ENCODE data around the gene PCK2. TPM values are rescaled to one million over a fixed set of nuclear protein-coding genes. Genes with fewer than 3 reads are reported as not detected.

Gene PCK2
- total and polyA plus RNA-seq, 4 donors, result 3.9 to 7.0 (median 5.8) TPM

GRCh38 chr14:24150567-24150966 lies 56.5 kb downstream of the PCK2 start:
- WGBS (ENCODE audit: insufficient coverage), result 90% methylated on average over 8 of the region's 9 CpGs
- peaks cover 66% of the 10 kb centered on the region for H3K36me3 ChIP-seq (ENCODE audit: control insufficient read depth, insufficient read depth, low read length)
- H3K27ac ChIP-seq (ENCODE audit: low read depth, low read length), result no peak overlapping the region
- no peaks in the 10 kb centered on the region for H3K9me3 ChIP-seq (ENCODE audit: control insufficient read depth, insufficient read depth, low read length)
- H3K4me3 ChIP-seq (ENCODE audit: low read depth, low read length), result no peak overlapping the region
- H3K4me1 ChIP-seq (ENCODE audit: control insufficient read depth, insufficient read depth, low read length), result peaks cover 24% of the 10 kb centered on the region
- H3K27me3 ChIP-seq (ENCODE audit: control insufficient read depth, insufficient read depth, low read length), result no peaks in the 10 kb centered on the region
- no peak for DNase-seq (ENCODE audit: low read depth in 4 of 6, low spot score in 6 of 6)

DNA sequence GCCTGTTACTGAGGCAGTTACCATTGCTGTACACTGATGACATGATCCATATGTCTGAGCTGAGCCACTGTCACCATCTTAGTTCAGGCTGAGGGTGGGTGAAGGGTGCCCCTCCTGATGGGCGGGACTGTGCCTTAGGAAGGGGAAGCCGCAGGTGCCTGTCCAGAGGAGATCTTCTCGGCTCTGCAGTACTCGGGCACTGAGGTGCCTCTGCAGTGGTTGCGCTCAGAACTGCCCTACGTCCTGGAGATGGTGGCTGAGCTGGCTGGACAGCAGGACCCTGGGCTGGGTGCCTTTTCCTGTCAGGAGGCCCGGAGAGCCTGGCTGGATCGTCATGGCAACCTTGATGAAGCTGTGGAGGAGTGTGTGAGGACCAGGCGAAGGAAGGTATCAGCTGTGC lies 56.9 kb downstream of the PCK2 start:
- H3K4me3 ChIP-seq (ENCODE audit: low read depth, low read length), result no peak overlapping the region
- peaks cover 70% of the 10 kb centered on the region for H3K36me3 ChIP-seq (ENCODE audit: control insufficient read depth, insufficient read depth, low read length)
- H3K9me3 ChIP-seq (ENCODE audit: control insufficient read depth, insufficient read depth, low read length), result no peaks in the 10 kb centered on the region
- no peaks in the 10 kb centered on the region for H3K27me3 ChIP-seq (ENCODE audit: control insufficient read depth, insufficient read depth, low read length)
- DNase-seq (ENCODE audit: low read depth in 4 of 6, low spot score in 6 of 6), result no peak
- WGBS (ENCODE audit: insufficient coverage), result 81% methylated on average over 8 of the region's 9 CpGs
- H3K4me1 ChIP-seq (ENCODE audit: control insufficient read depth, insufficient read depth, low read length), result peaks cover 24% of the 10 kb centered on the region
- no peak overlapping the region for H3K27ac ChIP-seq (ENCODE audit: low read depth, low read length)

GRCh38 chr14:24151404-24152080 lies 57.4 kb downstream of the PCK2 start:
- Histone ChIP-seq H3K27me3 (ENCODE audit: control insufficient read depth, insufficient read depth, low read length) (no peaks in the 10 kb centered on the region), H3K9me3 (ENCODE audit: control insufficient read depth, insufficient read depth, low read length) (no peaks in the 10 kb centered on the region), H3K4me1 (ENCODE audit: control insufficient read depth, insufficient read depth, low read length) (peaks cover 20% of the 10 kb centered on the region), H3K27ac (ENCODE audit: low read depth, low read length) (no peak overlapping the region), H3K4me3 (ENCODE audit: low read depth, low read length) (no peak overlapping the region), H3K36me3 (ENCODE audit: control insufficient read depth, insufficient read depth, low read length) (peaks cover 76% of the 10 kb centered on the region)
- 91% methylated on average over 11 of the region's 16 CpGs for WGBS (ENCODE audit: insufficient coverage)
- DNase-seq (ENCODE audit: low read depth in 4 of 6, low spot score in 6 of 6), result no peak

Other genes with a start within 250 kb of the PCK2 start
- gene DHRS4, start 140.5 kb upstream of the PCK2 start, total RNA-seq, result 10 to 100 TPM; 14.1 to 19.9 TPM
- 10 to 100 TPM; 16.5 to 22.7 TPM for gene DHRS4, start 140.5 kb upstream of the PCK2 start, polyA plus RNA-seq (ENCODE audit: insufficient read length in 2 of 2)
- gene DHRS4L2, start 105.4 kb upstream of the PCK2 start, total RNA-seq, result 10 to 100 TPM in 1 of 2 donors, 1 to 10 TPM in 1; 5.6 to 22.5 TPM
- gene DHRS4L2, start 105.4 kb upstream of the PCK2 start, polyA plus RNA-seq (ENCODE audit: insufficient read length in 2 of 2), result 10 to 100 TPM; 10.8 to 17.0 TPM
- 10 to 100 TPM; 10.2 to 11.9 TPM for gene CARMIL3, start 42.3 kb upstream of the PCK2 start, total RNA-seq
- gene CARMIL3, start 42.3 kb upstream of the PCK2 start, polyA plus RNA-seq (ENCODE audit: insufficient read length in 2 of 2), result 10 to 100 TPM; 32.9 to 43.2 TPM
- 10 to 100 TPM in 1 of 2 donors, 1 to 10 TPM in 1; 1.7 to 55.7 TPM for gene CPNE6, start 22.7 kb upstream of the PCK2 start, total RNA-seq
- gene CPNE6, start 22.7 kb upstream of the PCK2 start, polyA plus RNA-seq (ENCODE audit: insufficient read length in 2 of 2), result 10 to 100 TPM; 14.1 to 15.1 TPM
- gene DCAF11, start 20.5 kb downstream of the PCK2 start, total RNA-seq, result 10 to 100 TPM; 62.1 to 66.9 TPM
- 10 to 100 TPM; 59.5 to 64.1 TPM for gene DCAF11, start 20.5 kb downstream of the PCK2 start, polyA plus RNA-seq (ENCODE audit: insufficient read length in 2 of 2)
- gene NRL, start 20.6 kb downstream of the PCK2 start, total RNA-seq, result 1 to 10 TPM; 1.8 to 2.4 TPM
- gene NRL, start 20.6 kb downstream of the PCK2 start, polyA plus RNA-seq (ENCODE audit: insufficient read length in 2 of 2), result 1 to 10 TPM; 3.5 to 4.8 TPM
- under 1 TPM in 1 of 2 donors, not detected in 1; 0.77 TPM for gene FITM1, start 36.3 kb downstream of the PCK2 start, total RNA-seq
- gene FITM1, start 36.3 kb downstream of the PCK2 start, polyA plus RNA-seq (ENCODE audit: insufficient read length in 2 of 2), result 1 to 10 TPM; 1.1 to 1.2 TPM
- gene PSME1, start 41.9 kb downstream of the PCK2 start, total RNA-seq, result 100 to 1,000 TPM in 1 of 2 donors, 10 to 100 TPM in 1; 49.0 to 134 TPM
- 100 to 1,000 TPM in 1 of 2 donors, 10 to 100 TPM in 1; 96.2 to 103 TPM for gene PSME1, start 41.9 kb downstream of the PCK2 start, polyA plus RNA-seq (ENCODE audit: insufficient read length in 2 of 2)
- gene EMC9, start 47.3 kb downstream of the PCK2 start, total RNA-seq, result 10 to 100 TPM; 11.0 to 20.1 TPM
- 10 to 100 TPM; 31.2 to 37.2 TPM for gene EMC9, start 47.3 kb downstream of the PCK2 start, polyA plus RNA-seq (ENCODE audit: insufficient read length in 2 of 2)
- gene PSME2, start 52.3 kb downstream of the PCK2 start, total RNA-seq, result 100 to 1,000 TPM in 1 of 2 donors, 10 to 100 TPM in 1; 59.4 to 136 TPM
- gene PSME2, start 52.3 kb downstream of the PCK2 start, polyA plus RNA-seq (ENCODE audit: insufficient read length in 2 of 2), result 100 to 1,000 TPM; 112 to 115 TPM
- 10 to 100 TPM; 17.8 to 47.3 TPM for gene RNF31, start 53.2 kb downstream of the PCK2 start, total RNA-seq
- 10 to 100 TPM; 50.2 to 56.8 TPM for gene RNF31, start 53.2 kb downstream of the PCK2 start, polyA plus RNA-seq (ENCODE audit: insufficient read length in 2 of 2)
- 10 to 100 TPM; 50.0 to 81.4 TPM for gene IRF9, start 67.0 kb downstream of the PCK2 start, total RNA-seq
- 10 to 100 TPM; 68.6 to 74.0 TPM for gene IRF9, start 67.0 kb downstream of the PCK2 start, polyA plus RNA-seq (ENCODE audit: insufficient read length in 2 of 2)
- 10 to 100 TPM; 18.7 to 21.8 TPM for gene REC8, start 77.8 kb downstream of the PCK2 start, total RNA-seq
- 100 to 1,000 TPM in 1 of 2 donors, 10 to 100 TPM in 1; 95.9 to 129 TPM for gene REC8, start 77.8 kb downstream of the PCK2 start, polyA plus RNA-seq (ENCODE audit: insufficient read length in 2 of 2)
- 10 to 100 TPM in 1 of 2 donors, 1 to 10 TPM in 1; 9.2 to 28.2 TPM for gene IPO4, start 94.5 kb downstream of the PCK2 start, total RNA-seq
- 10 to 100 TPM; 19.4 to 22.7 TPM for gene IPO4, start 94.5 kb downstream of the PCK2 start, polyA plus RNA-seq (ENCODE audit: insufficient read length in 2 of 2)
- 10 to 100 TPM; 36.6 to 62.9 TPM for gene TM9SF1, start 101.1 kb downstream of the PCK2 start, total RNA-seq
- 10 to 100 TPM; 30.7 to 36.8 TPM for gene TM9SF1, start 101.1 kb downstream of the PCK2 start, polyA plus RNA-seq (ENCODE audit: insufficient read length in 2 of 2)
- not detected for gene TSSK4, start 111.4 kb downstream of the PCK2 start, total RNA-seq
- gene TSSK4, start 111.4 kb downstream of the PCK2 start, polyA plus RNA-seq (ENCODE audit: insufficient read length in 2 of 2), result 10 to 100 TPM in 1 of 2 donors, 1 to 10 TPM in 1; 7.4 to 15.2 TPM
- gene CHMP4A, start 119.2 kb downstream of the PCK2 start, total RNA-seq, result 10 to 100 TPM; 23.2 to 44.2 TPM
- 10 to 100 TPM; 48.9 to 62.9 TPM for gene CHMP4A, start 119.2 kb downstream of the PCK2 start, polyA plus RNA-seq (ENCODE audit: insufficient read length in 2 of 2)
- 10 to 100 TPM; 22.1 to 46.2 TPM for gene MDP1, start 121.8 kb downstream of the PCK2 start, total RNA-seq
- gene MDP1, start 121.8 kb downstream of the PCK2 start, polyA plus RNA-seq (ENCODE audit: insufficient read length in 2 of 2), result 10 to 100 TPM; 19.5 to 21.3 TPM
- gene NEDD8, start 138.1 kb downstream of the PCK2 start, total RNA-seq, result 100 to 1,000 TPM in 1 of 2 donors, 10 to 100 TPM in 1; 79.6 to 278 TPM
- 100 to 1,000 TPM; 229 to 250 TPM for gene NEDD8, start 138.1 kb downstream of the PCK2 start, polyA plus RNA-seq (ENCODE audit: insufficient read length in 2 of 2)
- 10 to 100 TPM; 57.5 to 77.4 TPM for gene GMPR2, start 138.6 kb downstream of the PCK2 start, total RNA-seq
- gene GMPR2, start 138.6 kb downstream of the PCK2 start, polyA plus RNA-seq (ENCODE audit: insufficient read length in 2 of 2), result 10 to 100 TPM; 84.0 to 96.9 TPM
- gene TINF2, start 148.3 kb downstream of the PCK2 start, total RNA-seq, result 10 to 100 TPM; 41.9 to 64.1 TPM
- 10 to 100 TPM; 51.8 to 59.1 TPM for gene TINF2, start 148.3 kb downstream of the PCK2 start, polyA plus RNA-seq (ENCODE audit: insufficient read length in 2 of 2)
- gene TGM1, start 168.9 kb downstream of the PCK2 start, total RNA-seq, result 1 to 10 TPM in 1 of 2 donors, under 1 TPM in 1; 0.99 to 6.2 TPM
- 1 to 10 TPM; 4.9 to 6.1 TPM for gene TGM1, start 168.9 kb downstream of the PCK2 start, polyA plus RNA-seq (ENCODE audit: insufficient read length in 2 of 2)
- 10 to 100 TPM; 23.1 to 23.5 TPM for gene RABGGTA, start 177.3 kb downstream of the PCK2 start, total RNA-seq
- 10 to 100 TPM; 31.8 to 42.9 TPM for gene RABGGTA, start 177.3 kb downstream of the PCK2 start, polyA plus RNA-seq (ENCODE audit: insufficient read length in 2 of 2)
- gene DHRS1, start 205.5 kb downstream of the PCK2 start, total RNA-seq, result 10 to 100 TPM; 12.6 to 20.2 TPM
- gene DHRS1, start 205.5 kb downstream of the PCK2 start, polyA plus RNA-seq (ENCODE audit: insufficient read length in 2 of 2), result 10 to 100 TPM; 31.1 to 47.5 TPM
- 10 to 100 TPM; 18.7 to 21.5 TPM for gene NOP9, start 205.5 kb downstream of the PCK2 start, total RNA-seq
- gene NOP9, start 205.5 kb downstream of the PCK2 start, polyA plus RNA-seq (ENCODE audit: insufficient read length in 2 of 2), result 10 to 100 TPM; 25.7 to 27.7 TPM
- gene CIDEB, start 213.7 kb downstream of the PCK2 start, total RNA-seq, result 10 to 100 TPM in 1 of 2 donors, 1 to 10 TPM in 1; 4.9 to 14.8 TPM
- 1 to 10 TPM; 6.3 to 7.8 TPM for gene CIDEB, start 213.7 kb downstream of the PCK2 start, polyA plus RNA-seq (ENCODE audit: insufficient read length in 2 of 2)
- gene LTB4R2, start 215.8 kb downstream of the PCK2 start, total RNA-seq, result 1 to 10 TPM; 1.4 to 3.6 TPM
- gene LTB4R2, start 215.8 kb downstream of the PCK2 start, polyA plus RNA-seq (ENCODE audit: insufficient read length in 2 of 2), result 1 to 10 TPM; 2.5 to 3.3 TPM
- gene LTB4R, start 217.2 kb downstream of the PCK2 start, total RNA-seq, result 1 to 10 TPM; 2.7 to 2.8 TPM
- 1 to 10 TPM; 3.8 to 6.2 TPM for gene LTB4R, start 217.2 kb downstream of the PCK2 start, polyA plus RNA-seq (ENCODE audit: insufficient read length in 2 of 2)
- gene ADCY4, start 240.8 kb downstream of the PCK2 start, total RNA-seq, result 1 to 10 TPM; 3.5 to 9.0 TPM
- 10 to 100 TPM; 11.9 to 16.0 TPM for gene ADCY4, start 240.8 kb downstream of the PCK2 start, polyA plus RNA-seq (ENCODE audit: insufficient read length in 2 of 2)
- gene RIPK3, start 245.7 kb downstream of the PCK2 start, total RNA-seq, result 1 to 10 TPM; 1.4 to 3.1 TPM
- gene RIPK3, start 245.7 kb downstream of the PCK2 start, polyA plus RNA-seq (ENCODE audit: insufficient read length in 2 of 2), result 1 to 10 TPM; 1.4 to 2.0 TPM

All from spinal cord (tissue), 10 donors.